SW480 (cell line): ENCODE measurements around the gene NOL4L.
"Not testable (repeated sequence)": the region's sequence is repeated elsewhere in the genome, so short reads cannot be mapped to it uniquely, and the experiment has no call there.

ENCODE experiments used
- DNase-seq: peaks from one replicate; pipeline ENCODE4 v3.0.0-alpha.2; 2016; ENCODE audit warnings: low spot score

NOL4L gene

GRCh38 chr20:32596681-32597252, 11.6 kb upstream of the NOL4L start:
- DNase-seq, result no peak

GRCh38 chr20:32595143-32595542, 10.0 kb upstream of the NOL4L start:
- no peak for DNase-seq

- not testable (repeated sequence) for DNase-seq
Observed at GRCh38 chr20:32594669-32595068, 9.5 kb upstream of the NOL4L start.

GRCh38 chr20:32594204-32594603, 9.1 kb upstream of the NOL4L start:
- DNase-seq, result no peak

- DNase-seq, result not testable (repeated sequence)
Observed at GRCh38 chr20:32592616-32593015, 7.5 kb upstream of the NOL4L start.

GRCh38 chr20:32592022-32592421, 6.9 kb upstream of the NOL4L start:
- no peak for DNase-seq

GRCh38 chr20:32589769-32590168, 4.6 kb upstream of the NOL4L start:
- no peak for DNase-seq

GRCh38 chr20:32589256-32589655, 4.1 kb upstream of the NOL4L start:
- peak; percentile 88 for DNase-seq

GRCh38 chr20:32588040-32588439, 2.9 kb upstream of the NOL4L start:
- no peak for DNase-seq

GRCh38 chr20:32586291-32586690, 1.2 kb upstream of the NOL4L start:
- DNase-seq, result no peak

- DNase-seq, result no peak
Observed at GRCh38 chr20:32585586-32586127, 524 bp upstream of the NOL4L start.

- no peak for DNase-seq
Observed at GRCh38 chr20:32583581-32584070, 1.5 kb downstream of the NOL4L start.

GRCh38 chr20:32582659-32583580, 2.2 kb downstream of the NOL4L start:
- DNase-seq, result peak; percentile 61

- DNase-seq, result no peak
Observed at GRCh38 chr20:32581839-32582658, 3.1 kb downstream of the NOL4L start.

- DNase-seq, result peak; percentile 69
Observed at GRCh38 chr20:32580970-32581838, 3.9 kb downstream of the NOL4L start.

GRCh38 chr20:32580219-32580969, 4.7 kb downstream of the NOL4L start:
- no peak for DNase-seq

GRCh38 chr20:32578840-32579390, 6.2 kb downstream of the NOL4L start:
- no peak for DNase-seq

- not testable (repeated sequence) for DNase-seq
Observed at GRCh38 chr20:32578062-32578461, 7.1 kb downstream of the NOL4L start.

- no peak for DNase-seq
Observed at GRCh38 chr20:32577657-32578056, 7.5 kb downstream of the NOL4L start.

- DNase-seq, result no peak
Observed at GRCh38 chr20:32577023-32577422, 8.1 kb downstream of the NOL4L start.
